GM12864 (cell line): Measurements from ENCODE around the gene ASB8.

ENCODE experiments used
- DNase-seq: peaks from one replicate; pipeline ENCODE4 v3.0.0-alpha.2; 2011; ENCODE audit warnings: low read depth
- H3K4me3 ChIP-seq: 2 replicates; pipeline ENCODE4 v1.5.1; 2011; ENCODE audit warnings: mild to moderate bottlenecking, low read depth, low read length, control low read depth
- CTCF ChIP-seq: IDR thresholded peaks from 2 replicates; pipeline ENCODE4 v1.5.1; 2011; ENCODE audit warnings: low read depth, mild to moderate bottlenecking, moderate library complexity, low read length, control low read depth, inconsistent platforms; ENCODE audit errors: missing control alignments

ASB8 gene

GRCh38 chr12:48157018-48157888 is at the start of gene ASB8:
ASB8 (minus strand) TSS chr12:48157515; CDS start chr12:48153496, 4,019 bp downstream.
- peak; percentile 45 for TF ChIP-seq CTCF
- DNase-seq = peak; percentile 97
- peak within 1 kb of the TSS; percentile 95 for H3K4me3 ChIP-seq

GRCh38 chr12:48203192-48203591 is 45.9 kb upstream of the ASB8 start, which contains the start of gene OR10AD1:
OR10AD1 (minus strand) TSS chr12:48203292; CDS start chr12:48203292, 0 bp downstream.
- no peak for TF ChIP-seq CTCF
- no peak within 1 kb of the TSS for H3K4me3 ChIP-seq
- DNase-seq = no peak

GRCh38 chr12:48202766-48203165 is 45.5 kb upstream of the ASB8 start:
- no peak for TF ChIP-seq CTCF
- DNase-seq = no peak
- no peak overlapping the region for H3K4me3 ChIP-seq

GRCh38 chr12:48201516-48201915 is 44.2 kb upstream of the ASB8 start:
- no peak for TF ChIP-seq CTCF
- H3K4me3 ChIP-seq = no peak overlapping the region
- DNase-seq = no peak

- H3K4me3 ChIP-seq = no peak overlapping the region
- no peak for TF ChIP-seq CTCF
- DNase-seq = no peak
Measured at GRCh38 chr12:48201091-48201490, 43.8 kb upstream of the ASB8 start.

- no peak for TF ChIP-seq CTCF
- no peak for DNase-seq
- no peak overlapping the region for H3K4me3 ChIP-seq
Measured at GRCh38 chr12:48199774-48200221, 42.5 kb upstream of the ASB8 start.
